Measurements from ENCODE around the gene MORN5. TPM values are rescaled to one million over a fixed set of nuclear protein-coding genes. Genes with fewer than 3 reads are reported as not detected.

The MORN5 gene
- total and polyA plus RNA-seq, 2 experiments from 2014 or later = not detected

- TF ChIP-seq ZNF462 (CRISPR knock-in tag; IDR thresholded peaks at IDR 0.05) = no peak
- no peak for TF ChIP-seq JUNB (IDR thresholded peaks at IDR 0.05; ENCODE audit: unreplicated experiment)
- no peak for TF ChIP-seq ETS1 (IDR thresholded peaks at IDR 0.05)
- TF ChIP-seq STAT1 (IDR thresholded peaks at IDR 0.05; ENCODE audit: unreplicated experiment) = no peak
- TF ChIP-seq REST (IDR thresholded peaks at IDR 0.05; ENCODE audit: unreplicated experiment) = no peak
- no peak for TF ChIP-seq EZH2phosphoT487 (IDR thresholded peaks at IDR 0.05; ENCODE audit: unreplicated experiment)
- TF ChIP-seq EZH2 (IDR thresholded peaks at IDR 0.05; ENCODE audit: low read depth, unreplicated experiment) = no peak
- no peak for TF ChIP-seq ZNF114 (CRISPR knock-in tag; IDR thresholded peaks at IDR 0.05)
- TF ChIP-seq CTCF (conservative IDR thresholded peaks at IDR 0.05; ENCODE audit: low read depth in 2 of 2) = no peak
Observed at GRCh38 chr9:122236681-122237080, 77.0 kb downstream of the MORN5 start (continued).
